SK-N-MC (cell line): ENCODE measurements around the gene RALGPS1.

Source experiments
- DNase-seq: peaks from one replicate; pipeline ENCODE4 v3.0.0-alpha.2; 2011; ENCODE audit warnings: low read depth, low spot score
- H3K27ac ChIP-seq: fragments of 200-600 bp; sonication (generic); 2 replicates; pipeline ENCODE4 v1.5.1; 2016; ENCODE audit warnings: mixed run types
- H3K36me3 ChIP-seq: fragments of 200-600 bp; sonication (generic); 2 replicates; pipeline ENCODE4 v1.6.1; 2017; ENCODE audit warnings: antibody characterized with exemption, low read length, mixed read lengths; ENCODE audit not compliant: insufficient read depth
- H3K4me3 ChIP-seq: fragments of 200-600 bp; sonication (generic); 2 replicates; pipeline ENCODE4 v1.5.1; 2016
- H3K9ac ChIP-seq: fragments of 200-600 bp; sonication (generic); 2 replicates; pipeline ENCODE4 v1.8.0; 2017; ENCODE audit warnings: mixed run types, mixed read lengths; ENCODE audit not compliant: insufficient read length
- H3K9me3 ChIP-seq: fragments of 200-600 bp; sonication (generic); 2 replicates; pipeline ENCODE4 v1.6.1; 2017; ENCODE audit warnings: low read depth, mild to moderate bottlenecking, antibody characterized with exemption, low read length, moderate library complexity, mixed read lengths
- EZH2 ChIP-seq: fragments of 200-600 bp; sonication (generic); IDR thresholded peaks from one replicate; pipeline ENCODE4 v1.6.1; 2017; ENCODE audit warnings: antibody characterized with exemption
- FOXP2 ChIP-seq: optimal IDR thresholded peaks from 2 replicates; pipeline ENCODE3; 2011; ENCODE audit warnings: mild to moderate bottlenecking, moderate library complexity; ENCODE audit not compliant: insufficient read depth; ENCODE audit errors: extremely low read length, control extremely low read depth
- POLR2AphosphoS5 ChIP-seq: IDR thresholded peaks from 2 replicates; pipeline ENCODE4 v1.6.1; 2012; ENCODE audit warnings: mild to moderate bottlenecking, low read depth, low read length, borderline replicate concordance

The RALGPS1 gene

GRCh38 chr9:126934441-126934840 is 19.9 kb downstream of the RALGPS1 start:
- no peak for DNase-seq
- no peak overlapping the region for H3K9ac ChIP-seq
- H3K4me3 ChIP-seq: no peak overlapping the region
- no peaks in the 10 kb centered on the region for H3K9me3 ChIP-seq
- no peaks in the 10 kb centered on the region for H3K36me3 ChIP-seq
- H3K27ac ChIP-seq: no peak overlapping the region
- no peak for TF ChIP-seq EZH2
- no peak for TF ChIP-seq FOXP2

DNA sequence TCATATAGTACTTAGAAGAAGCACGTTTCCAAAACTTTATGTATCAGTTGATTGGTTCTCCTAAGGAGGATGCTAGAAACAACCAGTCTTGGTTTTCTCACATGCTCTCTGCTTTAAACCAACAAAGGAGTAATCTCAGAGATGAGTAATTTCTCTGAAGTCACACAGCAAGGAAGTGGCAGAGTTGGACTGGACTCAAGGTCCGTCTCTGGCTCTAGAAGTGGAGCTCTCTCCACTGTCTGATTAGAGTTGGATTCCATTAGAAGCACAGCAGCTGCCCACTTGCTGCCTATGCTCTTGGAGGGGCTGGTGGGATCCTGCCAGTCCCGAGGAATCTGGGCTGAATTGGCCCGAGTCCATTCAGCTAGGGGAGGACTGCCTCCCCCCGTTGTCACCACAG is 21.0 kb downstream of the RALGPS1 start:
- no peak overlapping the region for H3K4me3 ChIP-seq
- H3K36me3 ChIP-seq: no peaks in the 10 kb centered on the region
- no peak overlapping the region for H3K27ac ChIP-seq
- no peak overlapping the region for H3K9ac ChIP-seq
- no peak for TF ChIP-seq FOXP2
- no peak for TF ChIP-seq POLR2AphosphoS5
- TF ChIP-seq EZH2: no peak
- H3K9me3 ChIP-seq: no peaks in the 10 kb centered on the region
- no peak for DNase-seq

DNA sequence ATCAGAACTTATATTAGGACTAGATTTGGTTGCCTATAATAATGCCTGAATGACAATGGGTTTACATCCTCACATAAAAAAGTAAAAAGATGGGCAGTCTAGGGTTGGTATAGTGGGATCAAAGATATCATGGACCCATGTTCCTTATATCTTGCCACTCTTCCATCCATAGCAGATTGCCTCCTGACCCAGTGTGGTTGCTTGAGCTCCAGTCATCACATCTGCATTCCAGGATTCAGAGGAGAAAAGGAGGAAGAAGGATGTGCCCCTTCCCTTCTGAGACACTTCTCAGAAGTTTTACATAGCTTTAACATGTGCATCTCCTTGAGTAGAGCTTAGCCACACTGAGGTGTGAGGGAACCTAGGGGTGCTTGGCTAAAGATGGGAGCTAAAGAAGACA is 22.9 kb downstream of the RALGPS1 start:
- TF ChIP-seq FOXP2: no peak
- no peak for TF ChIP-seq EZH2
- TF ChIP-seq POLR2AphosphoS5: no peak
- no peaks in the 10 kb centered on the region for H3K36me3 ChIP-seq
- H3K9me3 ChIP-seq: no peaks in the 10 kb centered on the region
- H3K27ac ChIP-seq: no peak overlapping the region
- no peak overlapping the region for H3K4me3 ChIP-seq
- no peak for DNase-seq
- H3K9ac ChIP-seq: no peak overlapping the region

- H3K9me3 ChIP-seq: no peaks in the 10 kb centered on the region
- H3K27ac ChIP-seq: no peak overlapping the region
- no peak for DNase-seq
- H3K9ac ChIP-seq: no peak overlapping the region
- TF ChIP-seq EZH2: no peak
- TF ChIP-seq POLR2AphosphoS5: no peak
- TF ChIP-seq FOXP2: no peak
- no peaks in the 10 kb centered on the region for H3K36me3 ChIP-seq
- no peak overlapping the region for H3K4me3 ChIP-seq
These were observed 23.7 kb downstream of the RALGPS1 start for GRCh38 chr9:126938327-126938726.

DNA sequence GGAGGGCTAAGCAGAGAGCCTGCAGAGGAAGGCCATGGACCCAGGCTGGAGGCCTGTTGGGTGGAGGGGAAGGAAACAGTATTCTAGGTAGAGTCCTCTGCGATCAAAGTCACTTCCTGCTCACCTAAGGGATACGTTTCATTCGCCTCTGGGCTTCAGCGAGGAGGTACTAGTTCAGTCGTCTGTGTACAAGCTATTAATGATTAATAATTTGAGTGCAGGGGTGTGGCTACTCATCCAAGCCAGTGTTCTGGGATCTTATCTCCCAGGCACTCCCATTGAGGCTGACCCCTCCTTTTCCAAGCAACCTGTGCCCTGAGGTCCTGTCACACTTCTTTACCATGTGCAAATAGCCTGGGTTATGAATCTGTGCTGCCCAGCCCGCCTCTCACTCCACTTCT is 25.2 kb downstream of the RALGPS1 start:
- no peak for DNase-seq
- Histone ChIP-seq H3K9ac (no peak overlapping the region), H3K9me3 (no peaks in the 10 kb centered on the region), H3K36me3 (no peaks in the 10 kb centered on the region), H3K27ac (no peak overlapping the region), H3K4me3 (no peak overlapping the region)
- TF ChIP-seq FOXP2 (no peak), EZH2 (no peak), POLR2AphosphoS5 (no peak)

DNA sequence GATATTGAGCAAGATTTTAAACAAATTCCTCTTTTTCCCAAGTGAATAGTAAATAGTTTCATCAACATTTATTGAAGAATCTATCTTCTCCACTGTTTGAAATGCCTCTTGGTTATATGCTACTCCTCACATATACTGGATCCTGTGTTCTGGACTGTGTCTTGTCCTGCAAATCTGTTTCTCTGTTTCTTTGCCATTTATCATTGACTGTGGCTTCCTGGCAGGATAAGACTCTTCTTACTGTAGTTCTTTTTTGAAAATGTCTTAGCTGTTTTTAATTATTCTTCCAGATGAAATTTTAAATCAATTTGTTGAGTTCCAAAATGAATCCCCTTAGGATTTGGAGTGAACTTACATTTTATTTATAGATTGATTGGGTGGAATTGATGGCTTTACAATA is 27.8 kb downstream of the RALGPS1 start:
- TF ChIP-seq EZH2 (no peak), FOXP2 (no peak), POLR2AphosphoS5 (no peak)

GRCh38 chr9:126945682-126946081 is 31.1 kb downstream of the RALGPS1 start:
- DNase-seq: no peak
- no peak overlapping the region for H3K9ac ChIP-seq
- H3K9me3 ChIP-seq: no peaks in the 10 kb centered on the region
- no peaks in the 10 kb centered on the region for H3K36me3 ChIP-seq
- no peak for TF ChIP-seq EZH2
- no peak for TF ChIP-seq FOXP2
- no peak for TF ChIP-seq POLR2AphosphoS5
- H3K27ac ChIP-seq: no peak overlapping the region
- H3K4me3 ChIP-seq: no peak overlapping the region

More for the DNA sequence above, 27.8 kb downstream of the RALGPS1 start:
- Histone ChIP-seq H3K9ac (no peak overlapping the region), H3K9me3 (no peaks in the 10 kb centered on the region), H3K27ac (no peak overlapping the region), H3K4me3 (no peak overlapping the region), H3K36me3 (no peaks in the 10 kb centered on the region)
- DNase-seq: no peak

GRCh38 chr9:126947529-126947928 is 32.9 kb downstream of the RALGPS1 start:
- no peaks in the 10 kb centered on the region for H3K36me3 ChIP-seq
- no peak for DNase-seq
- H3K9ac ChIP-seq: no peak overlapping the region
- no peak overlapping the region for H3K27ac ChIP-seq
- H3K9me3 ChIP-seq: no peaks in the 10 kb centered on the region
- TF ChIP-seq EZH2: no peak
- no peak for TF ChIP-seq FOXP2
- TF ChIP-seq POLR2AphosphoS5: no peak
- H3K4me3 ChIP-seq: no peak overlapping the region

DNA sequence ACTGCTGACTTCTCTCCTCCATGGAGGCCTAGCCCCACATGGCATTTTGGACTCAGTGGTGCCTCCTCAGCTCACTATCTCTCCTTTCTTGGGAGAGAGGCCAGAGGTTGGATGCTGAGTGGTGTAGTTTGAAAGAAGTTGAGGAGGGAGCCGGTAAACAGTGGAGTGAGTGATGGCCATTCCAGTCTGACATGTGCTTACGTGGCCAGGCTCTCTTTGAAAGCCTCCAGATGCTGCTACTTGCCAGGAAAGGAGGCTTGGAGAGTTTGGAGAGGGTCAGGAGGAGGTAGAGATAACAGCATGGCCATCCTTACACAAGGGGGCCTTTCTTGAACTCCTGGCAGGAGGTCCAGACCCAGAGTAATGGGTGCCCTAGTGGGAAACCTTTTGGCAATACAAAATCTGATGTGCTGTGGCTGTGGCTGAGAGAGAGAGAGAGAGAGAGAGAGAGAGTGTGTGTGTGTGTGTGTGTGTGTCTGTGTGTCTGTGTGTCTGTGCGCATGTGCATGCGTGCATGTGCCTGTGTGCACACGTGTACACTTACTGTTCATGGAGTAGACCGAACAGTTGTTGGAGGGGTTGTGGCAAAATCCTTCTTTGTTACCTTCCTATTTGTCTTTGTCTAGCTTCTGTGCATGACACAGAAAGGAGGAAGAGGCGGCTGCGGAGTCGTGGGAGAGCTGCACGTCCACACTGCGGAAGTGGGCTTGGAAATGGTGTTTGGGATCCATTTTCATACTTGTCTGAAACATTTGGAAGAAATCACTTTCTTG is 37.8 kb downstream of the RALGPS1 start:
- Histone ChIP-seq H3K9me3 (no peaks in the 10 kb centered on the region), H3K27ac (no peak overlapping the region), H3K36me3 (no peaks in the 10 kb centered on the region), H3K9ac (no peak overlapping the region), H3K4me3 (no peak overlapping the region)
- no peak for DNase-seq
- TF ChIP-seq EZH2 (no peak), FOXP2 (no peak), POLR2AphosphoS5 (no peak)
